Spleen (tissue), 11 donors: ENCODE data around the gene ZNF837. TPM values are rescaled to one million over a fixed set of nuclear protein-coding genes. Genes with fewer than 3 reads are reported as not detected.
"Not testable (repeated sequence)": the region's sequence is repeated elsewhere in the genome, so short reads cannot be mapped to it uniquely, and the experiment has no call there.

Source experiments
- DNase-seq: peaks from one replicate; pipeline ENCODE4 v3.0.0-alpha.2; 2020
- H3K27ac ChIP-seq, 8 donors: fragments of 200-600 bp; sonication (generic) in 7 of 8; 1 replicate in 4 of 8; 2 replicates in 4 of 8; pipeline versions ENCODE4 v1.5.0 to v1.8.0; 2016 to 2021; ENCODE audit warnings: inconsistent platforms in 4 of 8, mild to moderate bottlenecking in 4 of 8, moderate library complexity in 1 of 8
- H3K27me3 ChIP-seq, 7 donors: fragments of 200-600 bp; sonication (generic) in 6 of 7; replicated peaks in 1 of 7; 1 replicate in 4 of 7; 2 replicates in 3 of 7; pipeline versions ENCODE4 v1.5.0 to v1.8.0; 2016 to 2021; ENCODE audit warnings: inconsistent platforms in 3 of 7, mild to moderate bottlenecking in 1 of 7
- H3K36me3 ChIP-seq, 6 donors: fragments of 200-600 bp; sonication (generic) in 5 of 6; 1 replicate in 4 of 6; 2 replicates in 2 of 6; pipeline versions ENCODE4 v1.5.0 to v1.8.0; 2016 to 2021; ENCODE audit warnings: inconsistent platforms in 2 of 6
- H3K4me1 ChIP-seq, 6 donors: fragments of 200-600 bp; sonication (generic) in 5 of 6; 1 replicate in 3 of 6; 2 replicates in 3 of 6; pipeline versions ENCODE4 v1.5.0 to v1.8.0; 2016 to 2021; ENCODE audit warnings: inconsistent platforms in 3 of 6
- H3K4me3 ChIP-seq, 8 donors: fragments of 200-600 bp; sonication (generic) in 7 of 8; 1 replicate in 4 of 8; 2 replicates in 4 of 8; pipeline versions ENCODE4 v1.5.0 to v1.8.0; 2016 to 2021; ENCODE audit warnings: inconsistent platforms in 4 of 8, mild to moderate bottlenecking in 4 of 8, moderate library complexity in 2 of 8
- H3K9me3 ChIP-seq, 8 donors: fragments of 200-600 bp; sonication (generic) in 7 of 8; 1 replicate in 4 of 8; 2 replicates in 4 of 8; pipeline versions ENCODE4 v1.5.0 to v1.8.0; 2016 to 2021; ENCODE audit warnings: inconsistent platforms in 4 of 8
- POLR2A ChIP-seq, 3 donors: fragments of 450-650 bp; IDR thresholded peaks; one replicate each; pipeline ENCODE4 v1.5.1; 2017; ENCODE audit warnings: antibody characterized with exemption in 3 of 3, mild to moderate bottlenecking in 1 of 3
- POLR2AphosphoS5 ChIP-seq, 3 donors: sonication (generic); formaldehyde crosslinking; IDR thresholded peaks; one replicate each; pipeline ENCODE4 v1.5.1; 2017; ENCODE audit warnings: antibody characterized with exemption in 3 of 3
- whole genome bisulfite sequencing, 5 donors: extraction: QIAGEN DNeasy Blood & Tissue Kit in 3 of 5; methylation state at CpG; one replicate each; pipeline versions ENCODE4 v1.1.5 to v1.1.7; 2013 to 2018; 5-methylcytosine and 5-hydroxymethylcytosine counted together
- intact Hi-C: fragments of 100-400 bp; cut with DNase I; formaldehyde crosslinking; loops from one replicate; pipeline ENCODE4 v1.15.0; 2023; ENCODE audit warnings: low total_unique reads
- polyA plus RNA-seq, 3 donors: library from polyadenylated mRNA; stranded (reverse); fragments of 200-250 nt; gene quantifications; one replicate each; pipeline ENCODE4 v1.2.1, GENCODE V29; 2013
- total RNA-seq, 7 donors: library from RNA; depleted of rRNA in 3 of 7; stranded (reverse); fragments of >200 nt in 3 of 7; fragmentation: NEBNext Ultra II Directional in 4 of 7; extraction: Animal tissue kit (Norgen Biotek cat#: 25700) in 4 of 7; gene quantifications; one replicate each; pipeline versions ENCODE4 v1.1.0 to v1.2.1, GENCODE V29; 2016 to 2021
- TF ChIP-seq, protein P1 (sequence below), 11 experiments: fragments of 200-600 bp in 7 of 11; fragments of 450-650 bp in 4 of 11; sonication (generic) in 4 of 11; IDR thresholded peaks in 8 of 11; conservative IDR thresholded peaks in 3 of 11; 1 replicate in 7 of 11; 2 replicates in 4 of 11; pipeline versions ENCODE4 v1.4.0 to v1.8.0; 2016 to 2021; ENCODE audit warnings: antibody characterized with exemption in 11 of 11, inconsistent platforms in 4 of 11, mild to moderate bottlenecking in 1 of 11
- donor health status: healthy with polysubstance abuse.
- donor health status: DM: no; HTN: no; CAD: no; lungs with moderate emphysema.
- donor health status: DM: no; HTN: no; CAD: no.
- donor health status: Bipolar disorder and iron deficiency.
- donor health status: healthy.
- donor health status: DM: no; HTN: no; CAD: no.
- donor health status: DM: yes; HTN: yes; CAD: no.

Gene ZNF837
- total and polyA plus RNA-seq, 10 donors, result 2.2 to 6.1 (median 3.2) TPM

DNA sequence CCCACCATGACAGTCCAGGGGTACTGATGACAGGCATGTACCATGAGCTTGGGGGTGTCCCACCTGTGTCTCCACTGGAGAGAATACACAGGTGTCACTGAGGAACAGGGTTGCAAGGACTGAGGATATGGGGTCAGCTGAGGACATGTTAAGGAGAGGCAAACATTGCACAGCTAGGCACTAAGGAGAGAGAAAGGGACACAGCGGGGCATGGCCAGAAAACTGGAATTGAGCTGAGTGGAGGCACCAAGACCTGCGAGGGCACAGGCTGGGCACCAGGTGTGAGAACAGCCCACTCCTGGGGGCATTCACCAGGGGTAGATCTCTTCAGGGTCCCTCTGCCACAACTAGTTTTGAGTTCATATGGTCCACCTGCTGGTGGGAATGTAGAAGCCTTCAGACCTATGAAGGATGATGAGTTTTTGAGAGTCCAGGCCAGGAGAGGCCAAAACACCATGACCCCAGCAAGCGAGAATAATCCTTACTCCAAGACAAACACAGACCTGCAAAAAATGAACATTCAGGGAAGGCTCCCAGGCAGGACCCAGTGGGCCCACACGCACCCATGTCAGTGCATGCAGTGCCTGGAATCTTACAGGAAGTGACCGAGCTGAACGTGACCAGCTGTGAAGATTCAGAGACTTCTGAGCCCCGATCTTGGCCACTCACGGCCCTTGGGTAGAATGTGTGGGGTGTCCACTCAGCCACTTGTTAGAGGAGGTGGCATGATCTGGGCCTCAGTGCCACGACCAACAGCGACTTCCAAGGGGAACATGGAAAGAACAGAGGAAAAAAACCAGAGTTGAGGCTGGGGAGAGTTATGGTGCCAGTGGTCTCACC, 26.2 kb upstream of the ZNF837 start:
- no peaks in the 10 kb centered on the region for H3K36me3 ChIP-seq
- peak overlapping the region in 5 of 8 donors; percentile 94 to 100 (median 97) for H3K4me3 ChIP-seq
- H3K4me1 ChIP-seq, result peaks cover 10 to 36% (median 30%) of the 10 kb centered on the region in 6 donors
- no peak for TF ChIP-seq POLR2A (IDR thresholded peaks at IDR 0.05)
- no peak for TF ChIP-seq POLR2AphosphoS5 (IDR thresholded peaks at IDR 0.05)
- TF ChIP-seq, protein P1, sequence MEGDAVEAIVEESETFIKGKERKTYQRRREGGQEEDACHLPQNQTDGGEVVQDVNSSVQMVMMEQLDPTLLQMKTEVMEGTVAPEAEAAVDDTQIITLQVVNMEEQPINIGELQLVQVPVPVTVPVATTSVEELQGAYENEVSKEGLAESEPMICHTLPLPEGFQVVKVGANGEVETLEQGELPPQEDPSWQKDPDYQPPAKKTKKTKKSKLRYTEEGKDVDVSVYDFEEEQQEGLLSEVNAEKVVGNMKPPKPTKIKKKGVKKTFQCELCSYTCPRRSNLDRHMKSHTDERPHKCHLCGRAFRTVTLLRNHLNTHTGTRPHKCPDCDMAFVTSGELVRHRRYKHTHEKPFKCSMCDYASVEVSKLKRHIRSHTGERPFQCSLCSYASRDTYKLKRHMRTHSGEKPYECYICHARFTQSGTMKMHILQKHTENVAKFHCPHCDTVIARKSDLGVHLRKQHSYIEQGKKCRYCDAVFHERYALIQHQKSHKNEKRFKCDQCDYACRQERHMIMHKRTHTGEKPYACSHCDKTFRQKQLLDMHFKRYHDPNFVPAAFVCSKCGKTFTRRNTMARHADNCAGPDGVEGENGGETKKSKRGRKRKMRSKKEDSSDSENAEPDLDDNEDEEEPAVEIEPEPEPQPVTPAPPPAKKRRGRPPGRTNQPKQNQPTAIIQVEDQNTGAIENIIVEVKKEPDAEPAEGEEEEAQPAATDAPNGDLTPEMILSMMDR (IDR thresholded peaks at IDR 0.05 in 8 of 11, conservative IDR thresholded peaks at IDR 0.05 in 3 of 11), result no peak
- no peaks in the 10 kb centered on the region for H3K27me3 ChIP-seq
- 61 to 83% (median 68%) methylated on average over 9 to 10 of the region's 10 CpGs for WGBS, 5 donors
- no peak for DNase-seq
- peak overlapping the region in 5 of 8 donors; percentile 88 to 94 (median 91) for H3K27ac ChIP-seq
- intact Hi-C loops, result no loop called here
- no peaks in the 10 kb centered on the region for H3K9me3 ChIP-seq

DNA sequence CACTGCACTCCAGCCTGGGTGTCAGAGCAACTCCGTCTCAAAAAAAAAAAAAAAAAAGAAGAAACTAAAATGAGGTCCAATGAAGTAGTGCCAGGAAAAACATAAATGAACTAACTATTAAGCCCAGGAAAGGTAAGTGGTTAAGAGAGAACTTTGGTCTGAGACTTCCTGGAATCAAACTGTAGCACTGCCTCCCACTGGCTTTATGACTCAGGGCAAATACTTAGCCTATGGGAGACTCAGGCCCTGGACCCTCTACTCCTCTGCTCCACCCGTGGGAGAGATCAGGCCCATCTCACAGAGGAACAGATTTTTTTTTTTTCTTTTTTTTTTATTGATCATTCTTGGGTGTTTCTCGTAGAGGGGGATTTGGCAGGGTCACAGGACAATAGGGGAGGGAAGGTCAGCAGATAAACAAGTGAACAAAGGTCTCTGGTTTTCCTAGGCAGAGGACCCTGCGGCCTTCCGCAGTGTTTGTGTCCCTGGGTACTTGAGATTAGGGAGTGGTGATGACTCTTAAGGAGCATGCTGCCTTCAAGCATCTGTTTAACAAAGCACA, 23.2 kb upstream of the ZNF837 start:
- WGBS, 5 donors, result 53 to 80% (median 77%) methylated on average over 5 of the region's 5 CpGs
- H3K4me3 ChIP-seq, H3K9me3 ChIP-seq, H3K27me3 ChIP-seq, H3K27ac ChIP-seq, DNase-seq, H3K36me3 ChIP-seq, intact Hi-C loops: not testable (repeated sequence)
- H3K4me1 ChIP-seq, result peaks cover 10 to 42% (median 34%) of the 10 kb centered on the region in 6 donors

GRCh38 chr19:58401840-58402421, 21.1 kb upstream of the ZNF837 start:
- Histone ChIP-seq H3K36me3 (no peaks in the 10 kb centered on the region), H3K27ac (peak overlapping the region in 6 of 8 donors; percentile 51 to 83 (median 81)), H3K4me1 (peaks cover 7 to 30% (median 20%) of the 10 kb centered on the region in 6 donors), H3K4me3 (peak overlapping the region; percentile 42 to 77 (median 58)), H3K9me3 (no peaks in the 10 kb centered on the region), H3K27me3 (peaks cover 0 to 21% (median 8%) of the 10 kb centered on the region in 7 donors)
- intact Hi-C loops, result no loop called here
- peak; percentile 76 for DNase-seq
- no peak for TF ChIP-seq POLR2AphosphoS5 (IDR thresholded peaks at IDR 0.05)
- no peak for TF ChIP-seq POLR2A (IDR thresholded peaks at IDR 0.05)
- TF ChIP-seq, protein P1 (IDR thresholded peaks at IDR 0.05 in 8 of 11, conservative IDR thresholded peaks at IDR 0.05 in 3 of 11), result no peak
- 27 to 39% (median 35%) methylated on average over 19 to 23 of the region's 23 CpGs for WGBS, 5 donors

DNA sequence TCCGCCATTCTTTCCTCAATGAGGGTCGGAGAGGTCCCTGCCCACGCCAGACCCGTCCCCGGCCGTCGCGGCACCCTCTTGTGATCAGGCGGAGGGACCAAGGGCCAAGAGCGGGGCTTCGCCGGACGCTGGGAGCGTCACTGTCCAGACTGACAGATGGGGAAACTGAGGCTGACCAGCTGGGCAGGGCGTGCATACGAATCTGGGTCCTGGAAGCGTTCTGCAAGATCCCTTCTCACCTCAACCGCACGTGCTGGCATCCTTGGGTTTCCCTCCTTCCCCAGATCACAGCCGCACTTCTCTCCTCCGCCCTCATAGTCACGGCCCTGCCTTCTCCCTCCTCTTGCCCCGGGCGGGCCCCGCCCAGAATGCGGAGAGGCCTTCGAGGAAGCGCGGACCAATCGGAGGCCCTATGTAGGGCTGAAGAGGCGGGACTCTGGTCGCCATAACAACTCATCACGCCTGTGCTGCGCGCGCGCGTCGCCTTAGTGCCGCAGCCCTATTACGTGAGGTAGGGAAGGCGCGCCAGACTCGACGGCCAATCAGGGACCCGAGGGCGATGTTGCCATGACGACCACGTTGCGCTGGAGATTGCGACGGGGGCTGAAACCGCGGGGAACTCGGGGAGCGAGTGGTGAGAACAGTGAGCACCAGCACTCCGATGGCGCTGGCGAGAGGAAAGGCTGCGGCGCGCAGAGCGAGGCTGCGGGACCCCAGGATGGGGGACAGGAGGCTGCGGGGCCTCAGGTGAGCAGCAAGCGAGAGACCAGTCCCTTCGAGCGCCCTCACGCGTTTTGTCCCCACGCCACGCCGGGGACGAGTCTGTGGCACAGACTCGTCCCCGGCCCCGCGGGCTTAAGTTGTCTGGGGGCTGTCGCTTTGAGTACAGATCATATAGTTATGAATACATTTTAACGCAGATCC, 20.3 kb upstream of the ZNF837 start:
- 3 to 4% (median 3%) methylated on average over 63 to 80 of the region's 80 CpGs for WGBS, 5 donors
- intact Hi-C loops, result no loop called here
- peak overlapping the region; percentile 42 to 77 (median 58) for H3K4me3 ChIP-seq

More for the DNA sequence above, 20.3 kb upstream of the ZNF837 start:
- peaks cover 0 to 29% (median 15%) of the 10 kb centered on the region in 7 donors for H3K27me3 ChIP-seq
- H3K9me3 ChIP-seq, result no peaks in the 10 kb centered on the region
- H3K27ac ChIP-seq, result peak overlapping the region in 7 of 8 donors; percentile 51 to 83 (median 80)
- peak; percentile 99 for DNase-seq
- TF ChIP-seq, protein P1 (IDR thresholded peaks at IDR 0.05 in 8 of 11, conservative IDR thresholded peaks at IDR 0.05 in 3 of 11), result peak in 1 of 11 experiments; percentile 10
- TF ChIP-seq POLR2AphosphoS5 (IDR thresholded peaks at IDR 0.05) (peak; percentile 82 to 94 (median 90)), POLR2A (IDR thresholded peaks at IDR 0.05) (peak in 1 of 3 donors; percentile 67)
- peaks cover 7 to 32% (median 22%) of the 10 kb centered on the region in 6 donors for H3K4me1 ChIP-seq
- H3K36me3 ChIP-seq, result no peaks in the 10 kb centered on the region
